ENCODE measurements around the gene HCRTR1.

The HCRTR1 gene

GRCh38 chr1:31652891-31653499 is 35.5 kb downstream of the HCRTR1 start:
- DNase-seq = no peak

GRCh38 chr1:31653717-31654473 is 36.4 kb downstream of the HCRTR1 start:
- DNase-seq = no peak

DNA sequence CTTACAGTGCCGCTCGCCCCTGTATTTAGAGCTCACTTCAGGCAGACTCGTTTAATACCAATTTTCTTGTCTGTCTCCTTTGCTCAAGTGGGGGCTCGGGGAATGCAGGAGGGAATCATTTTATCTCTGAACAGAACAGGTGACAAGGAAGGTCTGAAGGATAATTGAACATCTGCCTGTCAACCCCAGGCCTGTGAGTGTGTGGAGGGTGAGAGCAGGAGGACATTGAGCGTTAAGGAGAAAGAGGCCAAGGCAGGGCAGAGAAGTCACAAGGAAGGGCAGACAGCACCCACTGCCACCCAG is 36.9 kb downstream of the HCRTR1 start:
- DNase-seq = no peak

- no peak for DNase-seq
Measured at GRCh38 chr1:31655104-31655503, 37.6 kb downstream of the HCRTR1 start.

DNA sequence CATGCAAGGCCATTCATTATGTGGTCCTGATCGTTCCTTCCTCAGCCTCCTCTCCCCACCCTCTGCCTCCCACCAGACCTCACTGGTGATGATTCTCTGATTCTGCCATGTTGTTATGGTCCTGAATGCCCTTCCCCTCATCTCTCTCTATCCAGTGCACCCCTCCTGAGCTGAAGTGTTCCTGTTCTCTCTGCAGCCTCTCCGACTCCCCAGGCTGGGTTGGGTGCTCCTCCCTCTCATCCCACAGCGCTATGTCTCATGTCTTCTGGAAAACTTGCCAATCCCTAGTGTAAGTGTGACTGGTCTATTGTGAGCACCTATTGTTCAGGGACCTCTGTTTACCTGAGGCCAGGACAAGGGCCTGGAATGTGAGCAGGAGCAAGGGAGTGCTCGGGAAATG is 38.3 kb downstream of the HCRTR1 start:
- no peak for DNase-seq

- no peak for DNase-seq
Measured at GRCh38 chr1:31657020-31657804, 39.7 kb downstream of the HCRTR1 start.

GRCh38 chr1:31657972-31658510 is 40.6 kb downstream of the HCRTR1 start:
- no peak for DNase-seq

DNA sequence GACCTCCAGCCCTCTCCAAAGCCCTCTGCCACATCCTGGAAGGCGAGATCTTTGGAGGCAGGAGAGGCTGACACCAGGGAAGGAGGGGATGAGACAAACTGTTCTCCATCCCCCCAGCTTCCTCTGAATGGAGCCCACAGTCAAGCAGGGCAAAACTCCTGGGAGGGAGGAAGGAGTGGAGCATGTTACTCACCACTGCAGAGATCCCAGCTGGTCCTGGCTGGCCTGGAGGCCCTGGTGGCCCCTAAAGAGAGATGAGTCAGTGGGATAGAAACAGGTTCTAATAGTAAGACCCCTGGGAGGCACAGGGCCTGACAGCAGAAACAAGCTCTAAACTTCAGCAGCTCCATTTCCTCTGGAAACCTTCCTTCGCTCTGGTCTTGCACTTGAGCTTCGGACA is 41.2 kb downstream of the HCRTR1 start:
- DNase-seq = no peak

GRCh38 chr1:31659889-31660288 is 42.4 kb downstream of the HCRTR1 start:
- no peak for DNase-seq

- DNase-seq = no peak
Measured at GRCh38 chr1:31660871-31661455, 43.5 kb downstream of the HCRTR1 start.

- no peak for DNase-seq
Measured at GRCh38 chr1:31661856-31662255, 44.4 kb downstream of the HCRTR1 start.

DNA sequence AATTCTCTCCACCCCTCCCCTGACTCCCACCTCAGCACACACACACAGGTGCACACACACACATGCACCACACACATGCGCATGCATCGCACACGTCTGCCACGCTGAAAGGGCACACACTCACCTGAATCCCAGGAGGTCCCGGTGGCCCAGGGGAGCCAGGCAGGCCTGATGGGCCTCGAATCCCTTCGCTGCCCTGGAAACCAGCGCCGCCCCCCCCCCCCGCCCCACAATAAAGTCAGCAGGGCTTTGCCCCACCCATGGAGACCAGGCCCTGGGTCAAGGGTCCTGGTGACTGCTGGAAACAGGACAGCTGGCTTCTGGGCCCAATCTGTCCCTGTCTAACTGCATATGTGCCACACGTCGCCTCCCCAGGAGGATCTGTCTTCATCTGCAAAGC is 45.0 kb downstream of the HCRTR1 start:
- DNase-seq = no peak

GRCh38 chr1:31663622-31664452 is 46.3 kb downstream of the HCRTR1 start:
- DNase-seq = peak; percentile 51

DNA sequence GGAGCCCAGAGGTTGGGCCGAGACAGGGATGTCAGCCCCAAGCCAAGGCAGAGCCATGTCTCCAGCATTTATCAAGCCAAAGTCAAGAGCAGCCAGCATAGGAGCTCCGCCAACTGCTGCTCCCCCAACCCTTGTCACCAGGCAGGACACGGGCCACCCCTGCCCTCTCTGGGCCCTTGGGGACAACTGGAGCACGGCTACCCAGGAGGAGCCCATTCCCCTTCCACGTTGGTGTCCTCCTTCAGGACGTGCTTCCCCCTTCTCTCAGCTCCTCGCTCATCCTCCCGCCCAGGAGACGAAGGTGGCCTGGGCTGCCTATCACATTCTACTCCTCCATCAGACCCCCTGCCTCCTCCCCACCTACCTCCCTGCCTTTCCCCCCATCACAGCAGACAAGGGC is 47.0 kb downstream of the HCRTR1 start:
- no peak for DNase-seq

DNA sequence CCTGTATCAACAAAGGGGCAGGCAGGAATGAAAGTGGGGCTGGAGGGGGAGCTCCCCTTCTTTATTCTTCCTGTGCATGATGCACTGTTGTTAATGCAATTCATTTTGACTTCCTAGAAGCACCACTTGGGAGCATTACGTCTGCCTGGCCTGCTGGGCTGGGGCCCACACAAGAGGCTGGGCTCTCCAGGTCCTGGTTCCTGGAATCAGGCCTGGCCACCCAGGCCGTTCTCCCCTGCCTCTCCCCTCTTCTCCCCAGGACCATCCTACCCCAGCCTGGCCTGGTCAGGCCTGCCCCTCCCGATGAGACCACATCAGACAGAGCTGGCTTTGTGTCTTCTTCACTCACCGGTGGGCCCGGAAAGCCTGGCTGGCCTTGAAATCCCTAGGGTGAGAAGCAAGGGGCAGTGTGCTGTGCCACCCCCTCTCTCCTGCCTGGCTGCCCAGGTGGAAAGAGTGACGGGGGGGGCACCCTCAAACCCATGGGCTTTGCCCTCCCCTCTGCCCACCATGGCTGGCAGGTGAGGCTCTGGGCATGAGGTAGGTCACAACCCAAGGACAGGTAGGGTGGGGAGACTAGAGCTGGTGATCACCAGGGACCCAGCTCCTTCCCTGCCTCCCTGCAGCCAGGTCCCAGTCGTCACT is 47.9 kb downstream of the HCRTR1 start:
- no peak for DNase-seq

GRCh38 chr1:31666263-31666963 is 48.9 kb downstream of the HCRTR1 start:
- no peak for DNase-seq

DNA sequence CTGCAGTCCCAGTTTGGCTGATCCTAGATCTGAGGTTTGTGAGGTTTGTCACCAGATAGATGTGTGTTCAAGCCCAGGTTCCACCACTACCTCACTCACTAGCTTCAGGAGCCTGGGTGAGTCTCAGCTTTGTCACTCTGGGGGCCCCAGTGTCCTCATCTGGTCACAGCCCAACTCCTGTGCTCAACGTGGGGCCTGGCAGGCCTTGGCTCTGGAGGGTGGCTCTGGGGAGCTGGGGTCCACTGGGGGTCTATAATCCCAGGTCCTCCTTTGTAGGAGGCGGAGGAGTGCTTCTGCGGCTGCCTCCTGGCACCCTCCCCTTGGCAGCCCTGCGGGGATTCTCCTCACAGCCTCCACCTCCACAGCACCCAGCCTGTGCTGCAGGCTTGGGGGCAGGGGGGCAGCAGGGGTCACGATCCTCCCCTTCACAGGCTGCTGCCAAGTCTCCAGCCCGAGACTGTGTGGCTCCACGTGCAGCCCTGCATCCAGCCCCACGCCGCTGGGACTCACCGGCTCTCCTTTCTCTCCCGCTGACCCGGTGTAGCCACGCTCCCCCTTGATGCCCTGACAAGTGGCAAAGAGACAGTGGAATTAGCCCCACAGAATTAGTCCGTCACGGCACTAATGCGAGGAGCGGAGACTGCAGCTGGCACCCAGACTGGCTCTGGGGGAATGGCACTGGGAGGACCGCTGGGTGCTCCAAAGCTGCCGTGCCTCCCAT is 49.7 kb downstream of the HCRTR1 start:
- no peak for DNase-seq

GRCh38 chr1:31668303-31668883 is 50.9 kb downstream of the HCRTR1 start:
- no peak for DNase-seq

GRCh38 chr1:31669433-31669785 is 51.9 kb downstream of the HCRTR1 start:
- no peak for DNase-seq

Measured in activated CD4-positive, alpha-beta T cell treated with anti-CD3 and anti-CD28 coated beads, Interleukin-2, amount 50 U/mL, for 16 hours (primary cell).